K562 (cell line): ENCODE data around the gene RNF187. TPM values are rescaled to one million over a fixed set of nuclear protein-coding genes. Genes with fewer than 3 reads are reported as not detected.

Experiments
- ATF2 ChIP-seq: sonication (generic); formaldehyde crosslinking; IDR thresholded peaks from 2 replicates; pipeline ENCODE4 v1.8.1; 2022; ENCODE audit warnings: missing genetic modification reagents
- CTCFL ChIP-seq: IDR thresholded peaks from 2 replicates; pipeline ENCODE4 v1.6.1; 2011; ENCODE audit warnings: borderline replicate concordance, low read depth, mild to moderate bottlenecking, moderate library complexity, low read length; ENCODE audit not compliant: insufficient read depth, poor library complexity, severe bottlenecking
- CXXC5 ChIP-seq: fragments of 250-450 bp; sonication (Bioruptor Pico); IDR thresholded peaks from 2 replicates; pipeline ENCODE4 v1.8.0; 2022; ENCODE audit warnings: inconsistent platforms, mild to moderate bottlenecking, moderate library complexity
- HMBOX1 ChIP-seq: sonication (generic); IDR thresholded peaks from 2 replicates; pipeline ENCODE4 v1.6.1; 2016
- ILK ChIP-seq: fragments of 450-650 bp; IDR thresholded peaks from 2 replicates; pipeline ENCODE4 v1.6.1; 2016; ENCODE audit warnings: missing genetic modification characterization, low read depth, mild to moderate bottlenecking, missing compliant biosample characterization, moderate library complexity, borderline replicate concordance
- JUND ChIP-seq, 2 experiments: IDR thresholded peaks; 2 replicates in 1 of 2; 3 replicates in 1 of 2; pipeline ENCODE4 v1.6.1; 2011; ENCODE audit warnings: borderline replicate concordance in 2 of 2, low read depth in 2 of 2, low read length in 2 of 2, improper control_type of control experiment in 1 of 2, missing biosample characterization in 1 of 2, missing genetic modification characterization in 1 of 2, missing genetic modification reagents in 1 of 2
- MAZ ChIP-seq, 2 experiments: fragments of 450-650 bp in 1 of 2; sonication (generic) in 1 of 2; formaldehyde crosslinking; IDR thresholded peaks in 1 of 2; conservative IDR thresholded peaks in 1 of 2; 2 replicates each; pipeline versions ENCODE4 v1.4.0 to v1.5.0; 2020; ENCODE audit warnings: mild to moderate bottlenecking in 1 of 2, missing genetic modification reagents in 1 of 2
- MYC ChIP-seq, 2 experiments: fragments of 250-450 bp in 1 of 2; sonication (Bioruptor Pico) in 1 of 2; IDR thresholded peaks; 2 replicates each; pipeline versions ENCODE4 v1.5.1 to v1.6.1; 2012 to 2021; ENCODE audit warnings: low read depth in 2 of 2, borderline replicate concordance in 1 of 2, improper control_type of control experiment in 1 of 2, low read length in 1 of 2, mild to moderate bottlenecking in 1 of 2, moderate library complexity in 1 of 2
- RAD21 ChIP-seq, 2 experiments: fragments of 250-450 bp in 1 of 2; fragments of 450-650 bp in 1 of 2; sonication (Bioruptor Pico) in 1 of 2; formaldehyde crosslinking in 1 of 2; IDR thresholded peaks in 1 of 2; conservative IDR thresholded peaks in 1 of 2; 2 replicates each; pipeline versions ENCODE4 v1.4.0 to v1.8.0; 2020 to 2022; ENCODE audit warnings: mild to moderate bottlenecking in 2 of 2, moderate library complexity in 1 of 2
- RB1 ChIP-seq: fragments of 450-650 bp; IDR thresholded peaks from 2 replicates; pipeline ENCODE4 v1.6.1; 2017; ENCODE audit warnings: low read depth, mild to moderate bottlenecking
- SMAD4 ChIP-seq: fragments of 250-450 bp; sonication (Bioruptor Pico); conservative IDR thresholded peaks from 2 replicates; pipeline ENCODE4 v1.8.0; 2021; ENCODE audit warnings: inconsistent platforms, mild to moderate bottlenecking, moderate library complexity
- SMC3 ChIP-seq: conservative IDR thresholded peaks from 2 replicates; pipeline ENCODE4 v1.6.1; 2011; ENCODE audit warnings: low read depth, low read length, improper control_type of control experiment; ENCODE audit not compliant: insufficient read depth
- ZNF384 ChIP-seq: IDR thresholded peaks from 2 replicates; pipeline ENCODE4 v1.6.1; 2012; ENCODE audit warnings: low read depth, low read length, improper control_type of control experiment
- ZNF431 ChIP-seq: sonication (generic); formaldehyde crosslinking; IDR thresholded peaks from 2 replicates; pipeline ENCODE4 v1.8.0; 2022; ENCODE audit warnings: mild to moderate bottlenecking, missing genetic modification reagents
- polyA plus RNA-seq, 8 experiments: library from polyadenylated mRNA; depleted of rRNA in 4 of 8; stranded (reverse) in 5 of 8; unstranded in 3 of 8; fragments of >200 nt; fragmentation: Nextera tagmentation in 2 of 8; fragmentation: Illumina TruSeq in 1 of 8; extraction: Ambion mirVana in 2 of 8; extraction: Trizol in 1 of 8; gene quantifications; 2 replicates each; pipeline versions ENCODE4 v1.2.1 to v1.2.3, GENCODE V29; 2011 to 2014; ENCODE audit warnings: inconsistent platforms in 1 of 8, missing spikeins in 1 of 8
- total RNA-seq, 7 experiments: library from RNA; depleted of rRNA in 6 of 7; stranded (reverse); fragments of >200 nt in 6 of 7; fragmentation: Illumina TruSeq in 2 of 7; extraction: Trizol in 2 of 7; gene quantifications; 2 replicates each; pipeline versions ENCODE4 v1.2.1 to v1.2.3, GENCODE V29; 2011 to 2021; ENCODE audit warnings: low replicate concordance in 1 of 7

The RNF187 gene
- total and polyA plus RNA-seq, 9 of the 15 experiments (the other 6 are each of a cell fraction or from before 2014, with no cell fraction given) = 2.3 to 119 (median 41.9) TPM

- TF ChIP-seq MYC (IDR thresholded peaks at IDR 0.05; ENCODE audit: low read depth, low read length) (0 out of 2 replicates have a peak, but pooled peaks have one; percentile 11), MYC (CRISPR knock-in tag; IDR thresholded peaks at IDR 0.05; ENCODE audit: borderline replicate concordance, low read depth) (no peak), CTCFL (peak; percentile 60), ZNF431 (CRISPR knock-in tag) (0 out of 2 replicates have a peak, but pooled peaks have one; percentile 12), JUND (IDR thresholded peaks at IDR 0.05; ENCODE audit: borderline replicate concordance, low read depth, low read length) (peak; percentile 57; the same call in 1 of the 2 replicates), JUND (tag; IDR thresholded peaks at IDR 0.05; ENCODE audit: borderline replicate concordance, low read depth, low read length) (no peak; the same call in 2 of the 3 replicates), SMAD4 (CRISPR knock-in tag) (0 out of 2 replicates have a peak, but pooled peaks have one; percentile 58), ATF2 (CRISPR knock-in tag) (no peak), RB1 (peak; percentile 63), ILK (tag) (no peak), HMBOX1 (peak; percentile 69), RAD21 (CRISPR knock-in tag; conservative IDR thresholded peaks at IDR 0.05 in 1 of 2, IDR thresholded peaks at IDR 0.05 in 1 of 2) (peak; percentile 66 to 80), MAZ (CRISPR knock-in tag; conservative IDR thresholded peaks at IDR 0.05 in 1 of 2, IDR thresholded peaks at IDR 0.05 in 1 of 2) (peak in 1 of 2 experiments; percentile 54; a peak in 2 of 4 replicates), CXXC5 (CRISPR knock-in tag) (0 out of 2 replicates have a peak, but pooled peaks have one; percentile 17), SMC3 (0 out of 2 replicates have a peak, but pooled peaks have one; percentile 53), ZNF384 (peak; percentile 81)
These were observed 15.3 kb upstream of the RNF187 start (continued) for GRCh38 chr1:228471762-228472398.
